Measurements from ENCODE around the gene CIAPIN1. TPM values are rescaled to one million over a fixed set of nuclear protein-coding genes. Genes with fewer than 3 reads are reported as not detected.

The CIAPIN1 gene
- total RNA-seq, 1 experiment from 2014 or later, result 134 TPM

DNA sequence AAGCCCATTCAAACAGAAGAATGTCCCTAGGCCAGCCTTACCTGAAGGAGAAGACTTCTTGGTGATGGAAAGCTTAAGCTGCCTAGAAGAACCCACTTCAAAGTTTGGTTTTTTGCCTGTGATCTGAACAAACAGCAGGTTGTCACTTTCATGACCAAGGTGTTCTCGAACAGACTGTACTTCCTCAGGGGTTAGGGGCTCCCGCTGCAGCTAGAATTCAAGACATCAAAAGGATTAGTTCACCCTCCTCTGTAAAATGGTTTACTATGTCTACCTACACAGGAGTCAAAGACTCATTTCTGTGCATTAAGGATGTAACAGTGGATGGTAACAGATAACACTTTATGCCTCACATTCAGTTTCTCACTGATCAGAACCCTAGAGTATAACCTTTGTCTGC is 13.2 kb downstream of the CIAPIN1 start:
- no peak for DNase-seq
- H3K36me3 ChIP-seq (replicated peaks; ENCODE audit: control insufficient read depth, insufficient read depth, low read length), result peaks cover 35% of the 10 kb centered on the region
- no peaks in the 10 kb centered on the region for H3K27me3 ChIP-seq (ENCODE audit: control insufficient read depth, insufficient read depth, low read length)
- H3K4me3 ChIP-seq (ENCODE audit: insufficient read depth, low read depth, low read length), result no peak overlapping the region

DNA sequence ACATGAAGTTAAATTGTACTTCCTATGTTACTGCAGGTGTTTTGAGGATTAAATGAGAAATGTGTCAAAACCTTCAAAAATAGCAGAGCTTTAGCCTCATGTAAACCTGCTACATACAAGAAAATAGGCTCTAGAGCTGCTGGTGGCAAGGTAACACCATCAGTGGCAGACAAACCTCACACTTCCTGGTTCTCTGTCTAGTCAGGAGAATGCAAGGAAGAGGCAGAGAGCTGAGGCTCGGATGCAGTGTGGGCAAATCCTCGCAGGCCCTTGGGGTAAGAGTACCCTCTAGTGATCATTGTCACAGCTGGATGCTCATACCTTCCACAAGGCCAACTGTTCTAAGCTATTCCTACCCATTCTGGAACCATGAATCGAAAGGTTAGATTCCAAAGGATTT is 14.2 kb downstream of the CIAPIN1 start:
- peaks cover 34% of the 10 kb centered on the region for H3K36me3 ChIP-seq (replicated peaks; ENCODE audit: control insufficient read depth, insufficient read depth, low read length)
- H3K27me3 ChIP-seq (ENCODE audit: control insufficient read depth, insufficient read depth, low read length), result no peaks in the 10 kb centered on the region
- DNase-seq, result no peak
- no peak overlapping the region for H3K4me3 ChIP-seq (ENCODE audit: insufficient read depth, low read depth, low read length)

- no peak overlapping the region for H3K4me3 ChIP-seq (ENCODE audit: insufficient read depth, low read depth, low read length)
- peaks cover 34% of the 10 kb centered on the region for H3K36me3 ChIP-seq (replicated peaks; ENCODE audit: control insufficient read depth, insufficient read depth, low read length)
- DNase-seq, result no peak
Measured at GRCh38 chr16:57432505-57432904, 14.7 kb downstream of the CIAPIN1 start.

DNA sequence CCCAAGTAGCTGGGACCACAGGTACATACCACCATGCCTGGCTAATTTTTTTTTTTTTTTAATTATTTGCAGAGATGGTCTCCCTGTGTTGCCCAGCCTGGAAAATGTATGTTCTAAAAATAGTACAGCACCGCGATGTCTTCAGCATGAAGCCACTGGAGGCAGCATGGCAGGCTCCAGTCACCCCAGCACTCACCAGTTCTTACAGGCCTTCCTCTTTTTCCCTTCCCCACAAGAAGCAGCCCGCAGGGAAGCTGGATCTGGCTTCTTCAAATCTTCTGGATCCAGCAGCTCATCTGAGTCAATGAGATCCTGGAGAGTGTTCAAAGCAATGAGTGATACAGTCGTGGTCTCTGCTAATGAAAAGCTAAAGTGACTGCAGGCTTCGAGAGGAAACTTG is 16.2 kb downstream of the CIAPIN1 start:
- H3K36me3 ChIP-seq (replicated peaks; ENCODE audit: control insufficient read depth, insufficient read depth, low read length), result peaks cover 33% of the 10 kb centered on the region
- H3K27me3 ChIP-seq (ENCODE audit: control insufficient read depth, insufficient read depth, low read length), result no peaks in the 10 kb centered on the region
- no peak overlapping the region for H3K4me3 ChIP-seq (ENCODE audit: insufficient read depth, low read depth, low read length)
- DNase-seq, result no peak

More at GRCh38 chr16:57432505-57432904, 14.7 kb downstream of the CIAPIN1 start:
- no peaks in the 10 kb centered on the region for H3K27me3 ChIP-seq (ENCODE audit: control insufficient read depth, insufficient read depth, low read length)

DNA sequence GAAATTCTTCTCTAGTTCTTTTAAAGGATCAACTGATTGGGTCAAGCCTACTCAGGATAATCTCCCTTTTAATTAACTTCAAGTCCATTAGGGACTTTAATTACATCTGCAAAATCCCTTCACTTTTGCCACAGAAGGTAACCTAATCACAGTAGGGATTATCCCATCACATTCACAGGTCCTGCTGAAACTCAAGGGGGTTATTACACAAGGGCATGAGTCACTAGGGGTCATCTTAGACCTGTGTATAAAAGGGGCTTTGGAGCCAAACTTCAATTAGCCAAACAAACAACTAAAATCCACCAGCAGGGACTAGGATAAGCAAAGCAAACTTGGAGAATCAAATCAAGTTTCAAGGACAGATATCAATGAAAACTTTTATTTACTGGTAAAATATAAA is 19.4 kb downstream of the CIAPIN1 start:
- no peak for DNase-seq
- Histone ChIP-seq H3K36me3 (replicated peaks; ENCODE audit: control insufficient read depth, insufficient read depth, low read length) (peaks cover 23% of the 10 kb centered on the region), H3K4me3 (ENCODE audit: insufficient read depth, low read depth, low read length) (no peak overlapping the region), H3K27me3 (ENCODE audit: control insufficient read depth, insufficient read depth, low read length) (no peaks in the 10 kb centered on the region)

GRCh38 chr16:57427307-57427706 is 19.9 kb downstream of the CIAPIN1 start:
- Histone ChIP-seq H3K27me3 (ENCODE audit: control insufficient read depth, insufficient read depth, low read length) (no peaks in the 10 kb centered on the region), H3K36me3 (replicated peaks; ENCODE audit: control insufficient read depth, insufficient read depth, low read length) (peaks cover 20% of the 10 kb centered on the region), H3K4me3 (ENCODE audit: insufficient read depth, low read depth, low read length) (no peak overlapping the region)
- no peak for DNase-seq

GRCh38 chr16:57426356-57426755 is 20.8 kb downstream of the CIAPIN1 start:
- Histone ChIP-seq H3K27me3 (ENCODE audit: control insufficient read depth, insufficient read depth, low read length) (no peaks in the 10 kb centered on the region), H3K4me3 (ENCODE audit: insufficient read depth, low read depth, low read length) (no peak overlapping the region), H3K36me3 (replicated peaks; ENCODE audit: control insufficient read depth, insufficient read depth, low read length) (peaks cover 15% of the 10 kb centered on the region)
- DNase-seq, result no peak

GRCh38 chr16:57424583-57424982 is 22.6 kb downstream of the CIAPIN1 start:
- no peak for DNase-seq
- Histone ChIP-seq H3K27me3 (ENCODE audit: control insufficient read depth, insufficient read depth, low read length) (no peaks in the 10 kb centered on the region), H3K4me3 (ENCODE audit: insufficient read depth, low read depth, low read length) (no peak overlapping the region), H3K36me3 (replicated peaks; ENCODE audit: control insufficient read depth, insufficient read depth, low read length) (peaks cover 3% of the 10 kb centered on the region)

DNA sequence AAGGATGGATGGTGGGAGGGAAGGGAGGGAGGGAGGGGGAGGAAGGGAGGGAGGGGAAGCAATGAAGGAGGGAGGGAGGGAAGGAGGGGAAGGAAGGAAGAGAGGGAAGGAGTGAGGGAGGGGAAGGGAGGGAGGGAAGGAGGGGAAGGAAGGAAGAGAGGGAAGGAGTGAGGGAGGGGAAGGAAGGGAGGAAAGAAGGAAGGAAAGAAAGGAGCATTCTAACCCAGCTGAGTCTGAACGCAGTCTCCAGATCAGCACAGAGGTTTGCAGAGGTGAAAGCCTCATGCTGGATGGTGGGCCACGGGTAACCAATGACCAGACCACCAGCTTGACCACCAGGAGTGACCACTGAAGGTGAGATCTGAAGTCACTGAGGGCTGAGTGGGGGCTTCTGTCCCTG is 24.0 kb downstream of the CIAPIN1 start:
- Histone ChIP-seq H3K4me3 (ENCODE audit: insufficient read depth, low read depth, low read length) (no peak overlapping the region), H3K27me3 (ENCODE audit: control insufficient read depth, insufficient read depth, low read length) (no peaks in the 10 kb centered on the region), H3K36me3 (replicated peaks; ENCODE audit: control insufficient read depth, insufficient read depth, low read length) (no peaks in the 10 kb centered on the region)
- DNase-seq, result no peak

- Histone ChIP-seq H3K4me3 (ENCODE audit: insufficient read depth, low read depth, low read length) (no peak overlapping the region), H3K27me3 (ENCODE audit: control insufficient read depth, insufficient read depth, low read length) (no peaks in the 10 kb centered on the region)
- DNase-seq, result peak; percentile 71
Measured at GRCh38 chr16:57422026-57422944, 24.9 kb downstream of the CIAPIN1 start.

GRCh38 chr16:57419506-57419905 is 27.7 kb downstream of the CIAPIN1 start:
- DNase-seq, result peak; percentile 22
- no peaks in the 10 kb centered on the region for H3K36me3 ChIP-seq (replicated peaks; ENCODE audit: control insufficient read depth, insufficient read depth, low read length)

More at GRCh38 chr16:57422026-57422944, 24.9 kb downstream of the CIAPIN1 start:
- H3K36me3 ChIP-seq (replicated peaks; ENCODE audit: control insufficient read depth, insufficient read depth, low read length), result no peaks in the 10 kb centered on the region

DNA sequence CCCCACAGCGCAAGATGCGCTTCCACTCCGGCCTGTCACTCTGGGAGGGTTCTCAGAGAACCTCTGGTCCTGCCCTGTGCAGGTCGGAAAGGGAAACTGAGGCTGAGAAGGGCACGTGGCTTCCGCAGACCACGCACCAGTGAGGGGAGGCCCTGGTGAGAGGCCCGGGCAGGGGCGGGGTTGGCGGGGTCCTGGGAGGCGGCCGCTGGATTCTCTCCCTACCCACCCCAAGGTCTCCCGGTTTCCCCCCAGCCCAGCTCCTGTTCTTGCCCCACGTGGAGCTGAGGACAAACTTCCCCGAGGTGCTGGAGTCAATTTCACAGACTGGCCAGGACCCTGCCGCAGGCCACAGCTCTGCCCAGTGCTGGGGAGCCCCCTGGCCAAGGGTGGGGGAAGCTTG is 31.1 kb downstream of the CIAPIN1 start:
- H3K4me3 ChIP-seq (ENCODE audit: insufficient read depth, low read depth, low read length), result no peak overlapping the region; the same call in 1 of the 2 replicates
- DNase-seq, result no peak

More at GRCh38 chr16:57419506-57419905, 27.7 kb downstream of the CIAPIN1 start:
- Histone ChIP-seq H3K4me3 (ENCODE audit: insufficient read depth, low read depth, low read length) (no peak overlapping the region), H3K27me3 (ENCODE audit: control insufficient read depth, insufficient read depth, low read length) (no peaks in the 10 kb centered on the region)

DNA sequence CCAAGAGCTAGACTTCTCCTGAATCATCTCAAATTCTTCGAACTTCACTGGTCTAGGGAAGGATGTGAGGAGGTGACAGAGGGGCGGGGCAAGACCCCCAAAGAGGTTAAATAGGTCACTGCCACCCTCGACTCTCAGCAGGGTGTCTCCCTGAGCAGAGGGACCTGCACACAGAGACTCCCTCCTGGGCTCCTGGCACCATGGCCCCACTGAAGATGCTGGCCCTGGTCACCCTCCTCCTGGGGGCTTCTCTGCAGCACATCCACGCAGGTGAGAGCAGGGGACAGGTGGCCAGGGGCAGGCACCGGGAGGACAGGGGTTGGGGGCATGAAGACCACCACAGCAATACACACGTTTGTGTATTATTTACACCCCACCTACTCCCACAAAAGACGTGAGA is 33.5 kb downstream of the CIAPIN1 start:
- Histone ChIP-seq H3K36me3 (replicated peaks; ENCODE audit: control insufficient read depth, insufficient read depth, low read length) (no peaks in the 10 kb centered on the region), H3K4me3 (ENCODE audit: insufficient read depth, low read depth, low read length) (no peak overlapping the region), H3K27me3 (ENCODE audit: control insufficient read depth, insufficient read depth, low read length) (no peaks in the 10 kb centered on the region)
- DNase-seq, result no peak

More for the DNA sequence above, 31.1 kb downstream of the CIAPIN1 start:
- H3K36me3 ChIP-seq (replicated peaks; ENCODE audit: control insufficient read depth, insufficient read depth, low read length), result no peaks in the 10 kb centered on the region
- no peaks in the 10 kb centered on the region for H3K27me3 ChIP-seq (ENCODE audit: control insufficient read depth, insufficient read depth, low read length)

- no peak overlapping the region for H3K4me3 ChIP-seq (ENCODE audit: insufficient read depth, low read depth, low read length)
- H3K27me3 ChIP-seq (ENCODE audit: control insufficient read depth, insufficient read depth, low read length), result no peaks in the 10 kb centered on the region
- no peaks in the 10 kb centered on the region for H3K36me3 ChIP-seq (replicated peaks; ENCODE audit: control insufficient read depth, insufficient read depth, low read length)
- DNase-seq, result no peak
Measured at GRCh38 chr16:57413301-57413730, 33.9 kb downstream of the CIAPIN1 start.

DNA sequence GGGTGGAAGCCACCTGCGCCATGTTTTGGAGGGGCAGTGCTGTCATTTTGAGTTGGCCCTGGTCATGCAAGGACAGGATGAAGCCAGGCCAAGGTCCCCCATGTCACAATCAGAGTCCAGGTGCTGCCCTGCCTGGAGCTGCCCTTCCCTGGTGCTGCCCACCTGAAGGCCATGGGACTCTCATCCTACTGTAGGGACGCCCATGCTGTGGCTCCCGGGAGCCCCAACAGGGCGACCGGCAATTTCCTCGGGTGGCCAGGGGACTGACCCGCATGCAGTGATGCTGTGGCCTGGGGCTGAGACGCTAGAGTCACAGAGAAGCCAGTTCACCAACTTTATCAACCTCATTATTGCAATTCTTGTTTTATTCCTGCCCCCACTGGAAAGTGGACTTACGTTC is 34.6 kb downstream of the CIAPIN1 start:
- Histone ChIP-seq H3K4me3 (ENCODE audit: insufficient read depth, low read depth, low read length) (no peak overlapping the region), H3K36me3 (replicated peaks; ENCODE audit: control insufficient read depth, insufficient read depth, low read length) (no peaks in the 10 kb centered on the region), H3K27me3 (ENCODE audit: control insufficient read depth, insufficient read depth, low read length) (no peaks in the 10 kb centered on the region)
- no peak for DNase-seq

Data from H7 (cell line).